Skeletal muscle cell (primary cell): Measurements from ENCODE around the gene TTBK2.
"Not testable (repeated sequence)": the region's sequence is repeated elsewhere in the genome, so short reads cannot be mapped to it uniquely, and the experiment has no call there.

Experiments
- DNase-seq: peaks from one replicate; pipeline ENCODE4 v3.0.0-alpha.2; 2010; ENCODE audit warnings: low read depth
- H3K4me3 ChIP-seq: 2 replicates; pipeline ENCODE4 v1.5.1; 2011; ENCODE audit warnings: low read depth, mild to moderate bottlenecking, control low read depth, low read length, moderate library complexity

TTBK2 gene

GRCh38 chr15:42782716-42783115 lies 137.9 kb downstream of the TTBK2 start:
- no peak overlapping the region for H3K4me3 ChIP-seq
- DNase-seq, result no peak

- H3K4me3 ChIP-seq, result no peak overlapping the region
- no peak for DNase-seq
Measured at GRCh38 chr15:42775416-42775815, 145.2 kb downstream of the TTBK2 start.

- DNase-seq, result no peak
- no peak overlapping the region for H3K4me3 ChIP-seq
Measured at GRCh38 chr15:42772901-42773300, 147.7 kb downstream of the TTBK2 start.

- no peak for DNase-seq
- no peak overlapping the region for H3K4me3 ChIP-seq
Measured at GRCh38 chr15:42772144-42772543, 148.4 kb downstream of the TTBK2 start.

GRCh38 chr15:42766109-42766508 lies 154.5 kb downstream of the TTBK2 start:
- not testable (repeated sequence) for DNase-seq, H3K4me3 ChIP-seq

- DNase-seq, result not testable (repeated sequence)
Measured at GRCh38 chr15:42764154-42764731, 156.3 kb downstream of the TTBK2 start.

GRCh38 chr15:42761813-42762212 lies 158.8 kb downstream of the TTBK2 start:
- not testable (repeated sequence) for DNase-seq

More at GRCh38 chr15:42764154-42764731, 156.3 kb downstream of the TTBK2 start:
- H3K4me3 ChIP-seq, result not testable (repeated sequence)

GRCh38 chr15:42760759-42761158 lies 159.8 kb downstream of the TTBK2 start:
- no peak for DNase-seq
- no peak overlapping the region for H3K4me3 ChIP-seq

More at GRCh38 chr15:42761813-42762212, 158.8 kb downstream of the TTBK2 start:
- H3K4me3 ChIP-seq, result not testable (repeated sequence)

GRCh38 chr15:42759093-42759492 lies 161.5 kb downstream of the TTBK2 start:
- H3K4me3 ChIP-seq, result no peak overlapping the region
- DNase-seq, result no peak

GRCh38 chr15:42750306-42750705 lies 170.3 kb downstream of the TTBK2 start:
- no peak overlapping the region for H3K4me3 ChIP-seq
- no peak for DNase-seq

GRCh38 chr15:42749266-42749665 lies 171.3 kb downstream of the TTBK2 start:
- H3K4me3 ChIP-seq, result no peak overlapping the region
- no peak for DNase-seq

GRCh38 chr15:42744195-42744594 lies 176.4 kb downstream of the TTBK2 start:
- no peak overlapping the region for H3K4me3 ChIP-seq
- no peak for DNase-seq

- no peak overlapping the region for H3K4me3 ChIP-seq
- DNase-seq, result no peak
Measured at GRCh38 chr15:42742149-42742548, 178.4 kb downstream of the TTBK2 start.

GRCh38 chr15:42741710-42742109 lies 178.9 kb downstream of the TTBK2 start:
- no peak for DNase-seq
- H3K4me3 ChIP-seq, result no peak overlapping the region

- no peak for DNase-seq
Measured at GRCh38 chr15:42737529-42738328, 182.8 kb downstream of the TTBK2 start.

GRCh38 chr15:42736793-42737528 lies 183.6 kb downstream of the TTBK2 start, which contains the start of gene CDAN1:
Gene CDAN1, minus strand, starts transcription at chr15:42737128. Its CDS starts 26 bp downstream, at chr15:42737102.
- peak; percentile 36 for DNase-seq
- H3K4me3 ChIP-seq, result peak within 1 kb of the TSS; percentile 73

More at GRCh38 chr15:42737529-42738328, 182.8 kb downstream of the TTBK2 start:
- peak overlapping the region; percentile 73 for H3K4me3 ChIP-seq

GRCh38 chr15:42736178-42736792 lies 184.3 kb downstream of the TTBK2 start:
- DNase-seq, result no peak
- peak overlapping the region; percentile 73 for H3K4me3 ChIP-seq

- DNase-seq, result no peak
- peak overlapping the region; percentile 73 for H3K4me3 ChIP-seq
Measured at GRCh38 chr15:42735382-42736165, 185.0 kb downstream of the TTBK2 start.
